Left lung (tissue), 10 donors: Measurements from ENCODE around the gene ZER1. TPM values are rescaled to one million over a fixed set of nuclear protein-coding genes. Genes with fewer than 3 reads are reported as not detected.

Experiments
- ATAC-seq: fragments of 200-7000 bp; cut with Tn5 transposase; one replicate; pipeline ENCODE4 v1.9.1; 2020; ENCODE audit warnings: moderate library complexity
- DNase-seq, 4 donors: peaks; one replicate each; pipeline ENCODE4 v3.0.0-alpha.2; 2013 to 2020
- H3K27ac ChIP-seq, 2 donors: fragments of 200-600 bp; sonication (generic) in 1 of 2; one replicate each; pipeline versions ENCODE4 v1.5.0 to v1.8.0; 2020 to 2021
- H3K27me3 ChIP-seq, 2 donors: fragments of 200-600 bp; sonication (generic) in 1 of 2; one replicate each; pipeline versions ENCODE4 v1.5.0 to v1.8.0; 2020 to 2021
- H3K36me3 ChIP-seq, 2 donors: fragments of 200-600 bp; sonication (generic) in 1 of 2; one replicate each; pipeline versions ENCODE4 v1.5.0 to v1.8.0; 2020 to 2021
- H3K4me1 ChIP-seq, 2 donors: fragments of 200-600 bp; one replicate each; pipeline ENCODE4 v1.8.0; 2021
- H3K4me3 ChIP-seq, 2 donors: fragments of 200-600 bp; sonication (generic) in 1 of 2; one replicate each; pipeline versions ENCODE4 v1.5.0 to v1.8.0; 2020 to 2021; ENCODE audit warnings: mild to moderate bottlenecking in 1 of 2
- H3K9me3 ChIP-seq, 2 donors: fragments of 200-600 bp; sonication (generic) in 1 of 2; one replicate each; pipeline versions ENCODE4 v1.5.0 to v1.8.0; 2020 to 2021
- CTCF ChIP-seq, 2 donors: fragments of 200-600 bp; sonication (generic) in 1 of 2; IDR thresholded peaks; one replicate each; pipeline versions ENCODE4 v1.5.0 to v1.8.0; 2021; ENCODE audit warnings: antibody characterized with exemption in 2 of 2
- intact Hi-C, 2 donors: fragments of 100-400 bp; cut with DNase I; formaldehyde crosslinking; loops; one replicate each; pipeline versions ENCODE4 v1.11.2 to v1.14.2; 2022
- polyA plus RNA-seq, 6 donors: library from polyadenylated mRNA; unstranded; fragments of 120-200 nt; gene quantifications; one replicate each; pipeline ENCODE4 v1.2.1, GENCODE V29; 2013; ENCODE audit not compliant: insufficient read length in 6 of 6
- total RNA-seq, 2 donors: library from RNA; stranded (reverse); fragmentation: NEBNext Ultra II Directional; extraction: Animal tissue kit (Norgen Biotek cat#: 25700); gene quantifications; one replicate each; pipeline ENCODE4 v1.2.1, GENCODE V29; 2021
- donor health status: DM: no; HTN: yes; CAD: no.
- donor health status: DM: no; HTN: no; CAD: no.

Gene ZER1
- total and polyA plus RNA-seq, 8 donors = 26.7 to 37.3 (median 30.2) TPM

GRCh38 chr9:128683340-128684064 lies 88.2 kb downstream of the ZER1 start:
- DNase-seq = peak; percentile 22 to 86 (median 60)
- H3K4me3 ChIP-seq = peak overlapping the region; percentile 65 to 86
- H3K4me1 ChIP-seq = peaks cover 16 to 61% of the 10 kb centered on the region in 2 donors
- peak; percentile 59 for ATAC-seq
- no peak for TF ChIP-seq CTCF (IDR thresholded peaks at IDR 0.05)
- no peaks in the 10 kb centered on the region for H3K9me3 ChIP-seq
- H3K27ac ChIP-seq = peak overlapping the region; percentile 88 to 93
- intact Hi-C loops = no loop called here
- no peaks in the 10 kb centered on the region for H3K36me3 ChIP-seq
- no peaks in the 10 kb centered on the region for H3K27me3 ChIP-seq

Other genes with a start within 250 kb of the ZER1 start
- gene SPTAN1, start 219.3 kb downstream of the ZER1 start, total RNA-seq = 100 to 1,000 TPM; 329 to 404 TPM
- 100 to 1,000 TPM; 288 to 357 (median 320) TPM for gene SPTAN1, start 219.3 kb downstream of the ZER1 start, polyA plus RNA-seq
- 10 to 100 TPM; 52.7 to 55.4 TPM for gene DYNC2I2, start 115.1 kb downstream of the ZER1 start, total RNA-seq
- 10 to 100 TPM; 45.2 to 51.9 (median 48.6) TPM for gene DYNC2I2, start 115.1 kb downstream of the ZER1 start, polyA plus RNA-seq
- 100 to 1,000 TPM; 249 to 294 TPM for gene SET, start 82.7 kb downstream of the ZER1 start, total RNA-seq
- gene SET, start 82.7 kb downstream of the ZER1 start, polyA plus RNA-seq = 100 to 1,000 TPM; 470 to 615 (median 549) TPM
- 10 to 100 TPM; 11.8 to 15.9 TPM for gene PKN3, start 69.4 kb downstream of the ZER1 start, total RNA-seq
- 10 to 100 TPM; 11.8 to 18.0 (median 14.4) TPM for gene PKN3, start 69.4 kb downstream of the ZER1 start, polyA plus RNA-seq
- gene ZDHHC12, start 47.8 kb downstream of the ZER1 start, total RNA-seq = 10 to 100 TPM; 42.2 to 48.9 TPM
- gene ZDHHC12, start 47.8 kb downstream of the ZER1 start, polyA plus RNA-seq = 10 to 100 TPM; 10.8 to 13.3 (median 11.3) TPM
- gene TBC1D13, start 15.3 kb upstream of the ZER1 start, total RNA-seq = 10 to 100 TPM; 21.3 to 23.0 TPM
- 10 to 100 TPM; 22.5 to 30.7 (median 30.0) TPM for gene TBC1D13, start 15.3 kb upstream of the ZER1 start, polyA plus RNA-seq
- 10 to 100 TPM; 22.8 to 24.7 TPM for gene ENDOG, start 46.6 kb upstream of the ZER1 start, total RNA-seq
- 1 to 10 TPM; 2.4 to 7.4 (median 5.4) TPM for gene ENDOG, start 46.6 kb upstream of the ZER1 start, polyA plus RNA-seq
- gene SPOUT1, start 57.9 kb upstream of the ZER1 start, total RNA-seq = 10 to 100 TPM; 40.5 to 49.3 TPM
- 10 to 100 TPM; 28.0 to 43.2 (median 32.0) TPM for gene SPOUT1, start 57.9 kb upstream of the ZER1 start, polyA plus RNA-seq
- 1 to 10 TPM; 6.2 to 7.4 TPM for gene KYAT1, start 110.0 kb upstream of the ZER1 start, total RNA-seq
- 1 to 10 TPM; 6.2 to 9.6 (median 7.3) TPM for gene KYAT1, start 110.0 kb upstream of the ZER1 start, polyA plus RNA-seq
- gene LRRC8A, start 110.2 kb upstream of the ZER1 start, total RNA-seq = 10 to 100 TPM; 61.9 to 70.6 TPM
- 10 to 100 TPM; 24.6 to 32.9 (median 28.2) TPM for gene LRRC8A, start 110.2 kb upstream of the ZER1 start, polyA plus RNA-seq
- gene PHYHD1, start 149.1 kb upstream of the ZER1 start, total RNA-seq = 10 to 100 TPM; 32.6 to 49.4 TPM
- 10 to 100 TPM; 34.8 to 51.7 (median 41.0) TPM for gene PHYHD1, start 149.1 kb upstream of the ZER1 start, polyA plus RNA-seq
- 10 to 100 TPM; 14.9 to 19.4 TPM for gene DOLK, start 175.7 kb upstream of the ZER1 start, total RNA-seq
- gene DOLK, start 175.7 kb upstream of the ZER1 start, polyA plus RNA-seq = 10 to 100 TPM in 3 of 6 donors, 1 to 10 TPM in 3; 7.4 to 11.9 (median 10.6) TPM
- 10 to 100 TPM; 42.6 to 60.9 TPM for gene NUP188, start 175.8 kb upstream of the ZER1 start, total RNA-seq
- gene NUP188, start 175.8 kb upstream of the ZER1 start, polyA plus RNA-seq = 10 to 100 TPM; 53.5 to 67.6 (median 59.6) TPM